HCT116 (cell line): ENCODE measurements around the gene PER2.

Experiments
- CTCF ChIP-seq, 3 experiments: fragments of 200-600 bp in 1 of 3; sonication (generic) in 1 of 3; IDR thresholded peaks in 2 of 3; conservative IDR thresholded peaks in 1 of 3; 2 replicates each; pipeline ENCODE4 v1.5.1; 2012 to 2017; ENCODE audit warnings: low read depth in 2 of 3, low read length in 2 of 3, antibody characterized with exemption in 1 of 3, borderline replicate concordance in 1 of 3, control low read depth in 1 of 3, mild to moderate bottlenecking in 1 of 3, mixed read lengths in 1 of 3, mixed run types in 1 of 3, moderate library complexity in 1 of 3; ENCODE audit not compliant: insufficient read depth in 1 of 3
- EGR1 ChIP-seq: IDR thresholded peaks from 2 replicates; pipeline ENCODE4 v1.6.1; 2012; ENCODE audit warnings: low read depth
- POLR2AphosphoS5 ChIP-seq: IDR thresholded peaks from 2 replicates; pipeline ENCODE4 v1.6.1; 2011; ENCODE audit warnings: mild to moderate bottlenecking, low read depth, low read length, moderate library complexity
- SIN3A ChIP-seq: IDR thresholded peaks from 2 replicates; pipeline ENCODE4 v1.6.1; 2012; ENCODE audit warnings: low read depth
- SRF ChIP-seq: IDR thresholded peaks from 2 replicates; pipeline ENCODE4 v1.6.1; 2012; ENCODE audit warnings: low read depth
- YY1 ChIP-seq: IDR thresholded peaks from 2 replicates; pipeline ENCODE4 v1.6.1; 2011; ENCODE audit warnings: low read length, low read depth, moderate library complexity, mild to moderate bottlenecking; ENCODE audit not compliant: insufficient replicate concordance; ENCODE audit errors: extremely low read depth
- TF ChIP-seq, protein P1 (sequence below): IDR thresholded peaks from 2 replicates; pipeline ENCODE4 v1.6.1; 2012

DNA sequence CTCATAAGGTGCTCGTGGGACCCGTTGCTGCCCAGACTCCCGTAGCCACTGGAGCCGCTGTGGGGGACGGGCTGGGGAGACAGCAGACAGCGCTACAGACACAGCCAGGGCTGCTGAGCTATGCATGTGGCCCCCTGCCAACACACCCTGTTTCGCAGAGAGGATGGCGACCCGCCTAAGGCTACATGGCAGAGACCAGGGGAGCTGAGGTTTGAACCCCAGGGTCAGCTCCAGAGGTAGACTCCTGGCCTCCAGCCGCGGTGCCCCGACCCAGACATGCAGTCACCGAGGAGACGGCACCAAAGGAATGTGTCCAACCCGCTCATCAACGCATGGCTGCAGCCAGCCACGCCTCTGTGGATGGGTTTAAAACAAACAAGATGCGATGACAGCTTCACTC lies 27.5 kb downstream of the PER2 start:
- TF ChIP-seq SIN3A (no peak), CTCF (IDR thresholded peaks at IDR 0.05 in 2 of 3, conservative IDR thresholded peaks at IDR 0.05 in 1 of 3; ENCODE audit: borderline replicate concordance in 1 of 3, insufficient read depth in 1 of 3, low read depth in 2 of 3, low read length in 2 of 3) (no peak), POLR2AphosphoS5 (no peak), YY1 (no peak), SRF (no peak), EGR1 (no peak)
- TF ChIP-seq, protein P1, sequence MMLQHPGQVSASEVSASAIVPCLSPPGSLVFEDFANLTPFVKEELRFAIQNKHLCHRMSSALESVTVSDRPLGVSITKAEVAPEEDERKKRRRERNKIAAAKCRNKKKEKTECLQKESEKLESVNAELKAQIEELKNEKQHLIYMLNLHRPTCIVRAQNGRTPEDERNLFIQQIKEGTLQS, result no peak
